ENCODE results near the gene RGP1. TPM values are rescaled to one million over a fixed set of nuclear protein-coding genes. Genes with fewer than 3 reads are reported as not detected.

The RGP1 gene
- total RNA-seq, 2 donors from 2014 or later, result 52.0 to 53.9 TPM

- intact Hi-C loops (cut with DNase I), result no loop called here
- H3K36me3 ChIP-seq, result no peaks in the 10 kb centered on the region
- no peaks in the 10 kb centered on the region for H3K27me3 ChIP-seq
- no peaks in the 10 kb centered on the region for H3K9me3 ChIP-seq
- TF ChIP-seq CTCF (IDR thresholded peaks at IDR 0.05), result no peak
- no peak for DNase-seq
- no peak overlapping the region for H3K9ac ChIP-seq (ENCODE audit: low read depth in 2 of 2, low read length in 2 of 2)
- no peak overlapping the region for H3K27ac ChIP-seq
- no peak overlapping the region for H3K4me3 ChIP-seq
- no peaks in the 10 kb centered on the region for H3K4me1 ChIP-seq
Observed at GRCh38 chr9:35783418-35783817, 34.3 kb downstream of the RGP1 start.

DNA sequence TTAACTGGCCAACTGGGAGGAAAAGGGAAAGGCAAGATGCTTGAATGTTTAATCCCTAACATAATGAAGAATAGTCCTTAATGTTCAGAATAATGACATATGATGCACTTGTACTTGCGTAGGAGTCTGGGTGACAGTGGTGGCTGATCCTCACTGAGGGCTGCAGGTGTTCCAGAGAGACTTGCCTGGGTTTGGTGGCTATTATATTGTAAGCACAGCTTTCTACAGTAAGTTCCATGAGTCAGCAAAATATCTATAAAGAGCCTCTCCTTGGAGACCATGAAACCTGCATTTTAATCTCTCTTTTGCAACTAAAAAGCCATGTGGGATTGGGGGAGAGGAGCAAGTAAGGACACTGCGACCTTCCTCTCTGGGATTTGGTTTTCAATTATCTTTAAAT lies 40.5 kb downstream of the RGP1 start:
- Histone ChIP-seq H3K27ac (no peak overlapping the region), H3K9me3 (no peaks in the 10 kb centered on the region), H3K9ac (ENCODE audit: low read depth in 2 of 2, low read length in 2 of 2) (no peak overlapping the region), H3K36me3 (no peaks in the 10 kb centered on the region), H3K4me3 (no peak overlapping the region), H3K27me3 (no peaks in the 10 kb centered on the region), H3K4me1 (no peaks in the 10 kb centered on the region)
- no peak for TF ChIP-seq CTCF (IDR thresholded peaks at IDR 0.05)
- intact Hi-C loops (cut with DNase I), result no loop called here
- DNase-seq, result no peak

DNA sequence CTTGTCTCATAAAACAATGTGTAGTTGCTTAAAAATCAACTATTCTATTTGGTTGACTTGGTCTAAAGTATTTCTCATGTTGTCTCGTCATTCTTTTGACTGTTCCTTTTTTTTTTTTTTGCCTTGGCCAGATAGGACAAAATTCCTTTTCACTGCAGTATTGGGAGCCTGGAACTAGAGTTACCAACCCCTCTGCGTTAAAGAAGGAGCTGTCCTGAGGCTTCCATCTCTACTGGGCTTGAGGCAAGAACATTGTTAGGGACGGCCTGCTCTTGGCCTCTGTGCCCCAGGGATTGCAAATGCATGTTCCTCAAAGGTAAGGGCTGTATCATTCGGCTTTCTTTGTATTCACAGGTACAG lies 40.9 kb downstream of the RGP1 start:
- Histone ChIP-seq H3K27ac (no peak overlapping the region), H3K4me1 (no peaks in the 10 kb centered on the region), H3K4me3 (no peak overlapping the region), H3K27me3 (no peaks in the 10 kb centered on the region), H3K36me3 (no peaks in the 10 kb centered on the region), H3K9me3 (no peaks in the 10 kb centered on the region), H3K9ac (ENCODE audit: low read depth in 2 of 2, low read length in 2 of 2) (no peak overlapping the region)
- no peak for TF ChIP-seq CTCF (IDR thresholded peaks at IDR 0.05)
- intact Hi-C loops (cut with DNase I), result loop anchor here (5.0 kb wide), 2 partner anchors 87 to 102 kb away; no protein-coding TSS in a partner anchor
- DNase-seq, result no peak

GRCh38 chr9:35790385-35791296 lies 41.6 kb downstream of the RGP1 start:
- no peaks in the 10 kb centered on the region for H3K27me3 ChIP-seq
- intact Hi-C loops (cut with DNase I), result loop anchor here (5.0 kb wide), 2 partner anchors 87 to 102 kb away; no protein-coding TSS in a partner anchor
- peak overlapping the region; percentile 26 to 33 for H3K9ac ChIP-seq (ENCODE audit: low read depth in 2 of 2, low read length in 2 of 2)
- peak; percentile 72 for TF ChIP-seq CTCF (IDR thresholded peaks at IDR 0.05)
- H3K36me3 ChIP-seq, result no peaks in the 10 kb centered on the region
- no peaks in the 10 kb centered on the region for H3K4me1 ChIP-seq
- no peak overlapping the region for H3K27ac ChIP-seq
- DNase-seq, result peak; percentile 76
- H3K4me3 ChIP-seq, result no peak overlapping the region
- no peaks in the 10 kb centered on the region for H3K9me3 ChIP-seq

DNA sequence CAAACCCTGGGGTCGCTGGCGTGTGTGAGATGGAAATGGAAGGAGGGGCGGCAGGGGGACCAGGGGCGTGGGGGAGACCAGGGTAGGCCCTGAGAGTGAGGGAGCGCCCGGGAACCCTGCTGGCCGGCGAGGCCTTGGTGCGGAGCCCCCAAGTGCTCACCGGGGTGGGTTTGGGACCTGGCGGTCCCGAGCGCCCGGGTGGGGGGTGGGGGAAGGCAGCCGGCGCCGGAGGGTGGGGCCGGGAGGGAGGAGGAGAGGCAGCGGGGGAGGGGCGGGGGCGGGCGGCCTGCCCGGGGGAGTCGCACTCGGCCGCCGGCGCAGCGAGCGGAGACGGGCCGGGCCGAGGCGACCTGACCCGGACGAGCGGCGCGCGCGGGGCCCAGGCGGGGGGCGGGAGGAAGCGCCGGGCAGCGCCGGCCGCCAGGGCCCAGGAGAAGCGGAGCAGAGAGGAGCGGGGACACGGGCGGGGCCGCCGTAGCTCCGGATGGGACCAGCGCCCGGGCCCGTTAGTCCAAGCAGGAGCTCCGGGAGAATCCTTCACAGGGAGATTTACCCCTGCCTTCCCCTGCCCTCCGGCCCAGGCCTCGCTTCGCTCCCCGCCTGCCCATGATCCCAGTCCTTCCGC lies 42.3 kb downstream of the RGP1 start, which contains the start of gene NPR2:
Gene NPR2 (plus strand): TSS at position 295 of the 625 bp plus-strand sequence. CDS start 818 bp downstream, outside the sequence.
- intact Hi-C loops (cut with DNase I), result loop anchor here (5.0 kb wide), 2 partner anchors 86 to 101 kb away; no protein-coding TSS in a partner anchor
- H3K4me1 ChIP-seq, result no peaks in the 10 kb centered on the region
- peak within 1 kb of the TSS; percentile 26 to 40 for H3K9ac ChIP-seq (ENCODE audit: low read depth in 2 of 2, low read length in 2 of 2)
- H3K27ac ChIP-seq, result no peak within 1 kb of the TSS
- DNase-seq, result no peak
- no peak for TF ChIP-seq CTCF (IDR thresholded peaks at IDR 0.05)
- H3K36me3 ChIP-seq, result no peaks in the 10 kb centered on the region
- peak within 1 kb of the TSS; percentile 13 for H3K4me3 ChIP-seq
- H3K9me3 ChIP-seq, result no peaks in the 10 kb centered on the region
- no peaks in the 10 kb centered on the region for H3K27me3 ChIP-seq

All from colonic mucosa (tissue), 4 donors.